ENCODE results near the gene CCDC33.

Gene CCDC33

GRCh38 chr15:74210729-74211128, 25.4 kb upstream of the CCDC33 start (continued):
- no peak for TF ChIP-seq ZNF174 (tag by site-specific recombination; IDR thresholded peaks at IDR 0.05)
- TF ChIP-seq ZNF48 (tag by site-specific recombination; IDR thresholded peaks at IDR 0.05) = no peak
- no peak for TF ChIP-seq ZNF148 (tag by site-specific recombination; IDR thresholded peaks at IDR 0.05; ENCODE audit: borderline replicate concordance)
- no peak for TF ChIP-seq KLF16 (tag by site-specific recombination; IDR thresholded peaks at IDR 0.05)
- no peak for TF ChIP-seq ELK4 (IDR thresholded peaks at IDR 0.05; ENCODE audit: borderline replicate concordance, low read depth, low read length)
- peak; percentile 85; the same call in 1 of the 2 replicates for TF ChIP-seq ZNF280D (tag by site-specific recombination; IDR thresholded peaks at IDR 0.05)
- TF ChIP-seq ZNF362 (tag by site-specific recombination; IDR thresholded peaks at IDR 0.05) = no peak

GRCh38 chr15:74211656-74212055, 24.5 kb upstream of the CCDC33 start:
- POLR2A ChIA-PET = interaction anchor here (0.7 kb wide), 1 partner anchor 402 kb away, joined by 6 read pairs; no protein-coding TSS in a partner anchor
- CTCF ChIA-PET = interaction anchor here (2.5 kb wide), 1 partner anchor 9 kb away, joined by 9 read pairs; the partner anchor contains the start of gene STRA6
- H3K4me3 ChIP-seq (ENCODE audit: low read depth, low read length) = no peak overlapping the region
- no peaks in the 10 kb centered on the region for H3K36me3 ChIP-seq (ENCODE audit: control insufficient read depth in 2 of 2, insufficient read depth in 1 of 2, low read length in 2 of 2)
- H3K27ac ChIP-seq (ENCODE audit: extremely low read depth, low read depth, low read length) = no peak overlapping the region
- no peaks in the 10 kb centered on the region for H3K9me3 ChIP-seq (ENCODE audit: control insufficient read depth, insufficient read depth, low read depth, low read length)
- TF ChIP-seq ZNF202 (tag by site-specific recombination; IDR thresholded peaks at IDR 0.05; ENCODE audit: borderline replicate concordance) = no peak
- TF ChIP-seq ZNF133 (tag by site-specific recombination; IDR thresholded peaks at IDR 0.05) = no peak
- TF ChIP-seq PRDM1 (tag by site-specific recombination; IDR thresholded peaks at IDR 0.05) = peak; percentile 97
- TF ChIP-seq ZNF266 (tag by site-specific recombination; IDR thresholded peaks at IDR 0.05; ENCODE audit: low read depth) = no peak
- TF ChIP-seq KLF7 (tag by site-specific recombination; IDR thresholded peaks at IDR 0.05; ENCODE audit: borderline replicate concordance) = no peak
- no peak for TF ChIP-seq ELK4 (IDR thresholded peaks at IDR 0.05; ENCODE audit: borderline replicate concordance, low read depth, low read length)
- no peak for TF ChIP-seq ZNF404 (tag by site-specific recombination; IDR thresholded peaks at IDR 0.05)
- no peak for TF ChIP-seq ZBTB1 (tag by site-specific recombination; IDR thresholded peaks at IDR 0.05)
- TF ChIP-seq BCL6B (tag by site-specific recombination; IDR thresholded peaks at IDR 0.05) = no peak
- TF ChIP-seq ZNF366 (tag by site-specific recombination; conservative IDR thresholded peaks at IDR 0.05) = peak; percentile 74
- H3K4me1 ChIP-seq (ENCODE audit: control insufficient read depth, insufficient read depth, low read length) = peaks cover 24% of the 10 kb centered on the region
